ENCODE results near the gene YY1AP1.
"Not testable (repeated sequence)": the region's sequence is repeated elsewhere in the genome, so short reads cannot be mapped to it uniquely, and the experiment has no call there.

YY1AP1 gene

DNA sequence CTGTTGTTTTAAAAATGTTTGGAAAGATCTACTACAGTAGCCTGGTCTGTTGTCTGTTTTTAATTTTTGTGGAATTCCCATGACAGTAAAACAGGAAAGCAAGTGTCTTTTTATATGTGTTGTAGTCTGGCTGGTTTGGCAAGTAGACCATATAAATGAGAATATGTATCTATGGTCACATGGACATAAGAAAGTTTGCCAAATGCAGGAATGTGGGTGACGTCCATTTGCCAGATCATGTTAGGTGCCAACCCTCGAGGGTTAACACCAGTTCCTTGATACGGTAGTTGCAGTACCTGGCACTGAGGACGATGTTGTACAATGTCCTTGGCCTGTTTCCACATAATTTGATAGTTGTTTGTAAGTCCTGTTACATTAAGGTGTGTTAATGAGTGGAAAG, 6.5 kb upstream of the YY1AP1 start:
- no peak for DNase-seq (ENCODE audit: low spot score)

DNA sequence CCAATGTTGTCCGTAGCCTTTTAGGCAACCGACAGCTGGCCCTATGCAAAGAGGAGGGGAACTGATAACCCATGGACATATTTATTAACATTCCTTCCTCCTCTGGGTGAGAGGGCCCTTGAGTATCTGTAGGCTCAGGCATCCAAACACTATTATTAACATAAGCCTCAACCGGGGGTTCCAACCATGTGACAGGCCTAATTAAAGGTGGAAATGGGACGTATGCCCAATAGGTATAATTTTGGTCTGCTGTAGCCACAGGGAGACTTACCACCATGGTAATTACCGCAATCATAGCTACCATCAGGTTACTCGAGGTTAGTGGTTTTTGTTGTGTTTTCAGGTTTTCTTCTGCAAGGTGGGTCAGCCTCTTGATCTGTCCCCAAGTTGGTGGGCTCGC, 5.6 kb upstream of the YY1AP1 start:
- no peak for DNase-seq (ENCODE audit: low spot score)

DNA sequence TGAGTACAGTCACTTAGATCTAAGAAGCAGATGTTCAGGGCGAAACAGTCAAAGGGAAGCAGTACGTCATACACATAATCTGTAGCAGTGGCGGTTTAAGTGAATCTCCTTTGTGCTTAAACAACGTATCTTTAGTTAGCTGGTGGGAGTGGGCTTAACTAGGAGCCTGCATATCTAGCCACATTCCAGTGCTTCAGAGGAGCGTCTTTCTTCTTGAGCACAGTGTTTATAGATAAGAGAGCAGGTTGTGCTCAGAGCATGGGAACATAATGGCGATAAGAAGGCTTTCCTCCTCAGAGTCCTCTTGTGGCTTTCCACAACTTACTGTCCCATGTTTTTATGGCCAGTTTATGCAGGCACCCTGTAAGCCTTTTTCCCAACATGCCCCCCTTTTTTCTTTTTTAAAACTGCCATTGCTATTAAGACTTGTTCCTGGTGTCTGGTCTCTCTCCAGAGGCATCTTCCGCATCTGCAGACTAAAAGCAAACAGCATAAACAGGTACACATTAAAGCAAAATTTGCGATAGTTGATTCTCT, 3.5 kb upstream of the YY1AP1 start:
- no peak for DNase-seq (ENCODE audit: low spot score)

DNA sequence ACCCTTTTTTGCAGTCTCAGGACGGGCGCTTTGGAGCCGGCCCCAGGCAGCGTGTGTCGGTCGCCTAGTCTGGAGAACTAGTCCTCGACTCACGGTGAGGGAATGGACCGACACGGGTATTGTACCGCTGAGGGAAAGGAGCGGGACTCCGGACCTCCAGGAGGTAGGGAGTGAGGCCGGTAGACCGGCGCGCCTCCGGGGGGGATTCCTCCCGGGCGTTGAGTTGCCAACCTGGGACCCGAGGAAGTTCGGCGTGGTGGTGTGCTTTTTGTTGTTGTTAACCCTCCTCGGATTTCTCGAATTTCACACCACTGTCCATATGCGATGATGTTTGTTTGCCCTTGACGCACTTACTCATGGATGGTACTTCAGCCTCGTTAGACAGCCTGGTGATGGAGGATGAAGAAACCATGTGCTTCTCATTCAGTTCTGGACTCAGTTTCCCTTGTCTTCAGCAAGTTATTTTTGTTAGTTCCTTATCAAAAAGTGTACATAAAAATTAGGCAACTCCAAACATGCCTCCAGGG, 570 bp upstream of the YY1AP1 start, which contains the start of gene DAP3:
TSS of gene DAP3 (plus strand) at position 11 of the 527 bp plus-strand sequence. CDS start 20,689 bp downstream, outside the sequence.
- not testable (repeated sequence) for DNase-seq (ENCODE audit: low spot score)

DNA sequence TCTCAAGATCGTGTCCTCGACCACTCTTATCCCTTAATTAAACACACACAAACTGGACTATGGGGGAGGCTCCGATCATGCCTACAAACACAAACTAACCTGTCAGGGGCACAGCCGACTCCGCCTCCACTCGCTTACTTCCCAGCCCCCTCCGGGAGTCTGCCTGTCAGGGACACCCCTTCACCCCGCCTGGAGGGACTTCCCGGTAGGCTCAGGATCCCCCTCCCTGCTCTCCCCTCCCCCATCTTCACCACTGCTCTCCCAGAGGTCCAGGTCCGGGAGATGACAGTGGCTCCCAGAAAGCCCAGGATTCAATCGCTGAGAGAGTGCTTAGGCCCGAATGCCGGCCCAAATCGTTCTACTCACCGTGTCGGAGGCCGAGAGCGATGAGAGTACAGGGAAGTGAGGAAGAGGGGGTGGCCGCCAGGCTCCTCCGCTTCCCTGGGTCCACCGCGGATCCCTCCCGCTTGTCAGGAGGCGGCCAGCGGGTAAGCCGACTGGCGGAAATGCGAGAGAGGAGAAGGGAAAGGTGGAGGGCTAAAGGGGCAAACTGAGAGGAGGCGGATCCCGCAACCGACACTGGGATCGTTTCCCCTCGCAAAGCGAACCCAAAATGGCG, 760 bp downstream of the YY1AP1 start:
- DNase-seq (ENCODE audit: low spot score), result not testable (repeated sequence)

GRCh38 chr1:155681776-155682175, 6.8 kb downstream of the YY1AP1 start:
- DNase-seq (ENCODE audit: low spot score), result no peak

- no peak for DNase-seq (ENCODE audit: low spot score)
Observed at GRCh38 chr1:155680531-155680930, 8.0 kb downstream of the YY1AP1 start.

DNA sequence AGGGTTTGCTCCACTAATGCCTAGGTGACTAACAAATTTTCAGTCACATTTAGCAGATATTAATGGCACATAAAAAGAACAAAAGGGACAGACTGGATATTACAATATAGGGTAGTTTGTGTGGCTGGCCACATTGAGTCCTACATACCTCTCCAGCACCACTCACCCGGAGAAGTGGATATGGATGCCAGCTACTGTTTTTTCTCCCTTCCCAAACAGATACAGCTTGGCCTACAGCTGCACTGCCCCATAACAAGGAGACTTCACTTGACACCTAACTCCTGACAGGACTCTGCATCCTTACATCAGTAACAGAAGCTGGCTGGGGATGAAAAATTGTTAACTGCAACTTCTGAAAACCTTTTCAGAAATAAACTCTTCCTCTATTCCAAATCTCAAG, 9.6 kb downstream of the YY1AP1 start:
- DNase-seq (ENCODE audit: low spot score), result not testable (repeated sequence)

GRCh38 chr1:155678027-155678426, 10.5 kb downstream of the YY1AP1 start:
- DNase-seq (ENCODE audit: low spot score), result no peak

DNA sequence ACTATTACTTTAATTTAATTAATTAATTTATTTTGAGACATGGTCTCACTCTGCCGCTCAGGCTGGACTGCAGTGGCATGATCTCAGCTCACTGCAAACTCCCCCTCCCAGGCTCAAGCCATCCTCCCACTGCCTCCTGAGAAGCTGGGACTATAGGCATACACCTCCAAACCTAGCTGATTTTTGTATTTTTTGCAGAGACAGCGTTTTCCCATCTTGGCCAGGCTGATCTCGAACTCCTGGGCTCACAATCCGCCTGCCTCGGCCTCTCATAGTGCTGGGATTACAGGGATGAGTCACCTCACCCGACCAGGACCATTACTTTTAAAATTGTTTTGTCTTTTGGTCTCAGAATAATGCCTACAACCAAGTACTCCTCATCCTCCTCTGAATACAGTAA, 15.6 kb downstream of the YY1AP1 start:
- DNase-seq (ENCODE audit: low spot score), result no peak

GRCh38 chr1:155671750-155672149, 16.8 kb downstream of the YY1AP1 start:
- no peak for DNase-seq (ENCODE audit: low spot score)

DNA sequence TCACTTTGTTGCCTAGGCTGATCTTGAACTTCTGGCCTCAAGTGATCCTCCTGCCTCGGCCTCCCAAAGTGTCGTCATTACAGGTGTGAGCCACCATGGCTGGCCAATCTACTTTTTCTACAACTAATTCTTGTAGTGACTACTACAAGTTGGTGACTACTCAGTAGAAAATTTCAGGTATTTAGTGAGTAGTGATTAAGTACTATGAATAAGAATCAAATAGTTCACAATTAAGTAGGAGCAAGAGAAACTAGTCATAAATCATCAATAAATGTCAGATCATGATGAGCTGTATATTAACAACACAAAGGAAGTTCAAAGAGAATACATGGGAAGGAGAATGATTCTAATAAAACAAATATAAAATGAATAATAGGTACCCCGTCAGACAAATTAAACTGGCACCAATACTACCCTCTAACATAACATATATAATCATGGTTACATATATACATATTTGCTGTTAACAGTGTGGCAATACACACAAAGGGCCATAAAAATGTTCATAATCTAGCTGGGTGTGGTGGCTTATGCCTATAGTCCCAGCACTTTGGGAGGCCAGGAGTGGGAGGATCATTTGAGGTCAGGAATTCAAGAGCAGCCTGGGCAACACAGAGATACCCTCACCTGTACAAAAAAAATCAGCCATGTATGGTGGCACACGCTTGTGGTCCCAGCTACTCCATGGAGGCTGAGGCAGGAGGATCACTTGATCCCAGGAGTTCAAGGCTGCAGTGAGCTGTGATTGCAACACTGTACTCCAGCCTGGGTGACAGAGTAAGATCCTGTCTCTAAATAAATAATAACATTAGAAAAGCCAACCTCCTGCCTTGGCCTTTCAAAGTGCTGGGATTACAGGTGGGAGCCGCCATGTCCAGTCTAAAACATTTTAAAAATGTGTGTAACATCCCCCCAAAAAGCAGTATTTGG, 19.1 kb downstream of the YY1AP1 start:
- no peak for DNase-seq (ENCODE audit: low spot score)

- DNase-seq (ENCODE audit: low spot score), result not testable (repeated sequence)
Observed at GRCh38 chr1:155661239-155661638, 27.3 kb downstream of the YY1AP1 start.

- no peak for DNase-seq (ENCODE audit: low spot score)
Observed at GRCh38 chr1:155657463-155657862, 31.1 kb downstream of the YY1AP1 start.

DNA sequence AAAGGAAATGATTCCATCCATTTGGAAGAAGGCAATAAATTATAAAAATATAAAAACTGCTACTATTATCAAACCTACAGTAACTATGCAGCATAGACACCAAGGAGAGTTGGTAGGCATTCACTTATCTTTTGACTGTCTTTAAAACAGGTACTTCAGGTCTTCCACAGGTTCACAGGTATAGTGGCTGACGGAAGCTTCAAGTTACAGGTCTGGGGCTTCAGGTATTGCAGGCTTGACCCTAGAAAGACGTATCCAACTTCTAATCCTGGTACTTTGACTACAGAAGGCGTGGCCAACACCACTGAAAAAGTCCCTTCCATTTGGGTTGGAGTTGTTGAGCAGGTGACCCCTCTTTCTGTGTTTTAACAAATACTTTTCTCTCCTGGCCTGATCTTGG, 35.6 kb downstream of the YY1AP1 start:
- no peak for DNase-seq (ENCODE audit: low spot score)

- DNase-seq (ENCODE audit: low spot score), result no peak
Observed at GRCh38 chr1:155651861-155652661, 36.5 kb downstream of the YY1AP1 start.

GRCh38 chr1:155650231-155650757, 38.3 kb downstream of the YY1AP1 start:
- DNase-seq (ENCODE audit: low spot score), result no peak

- DNase-seq (ENCODE audit: low spot score), result no peak
Observed at GRCh38 chr1:155649676-155650075, 38.9 kb downstream of the YY1AP1 start.

- DNase-seq (ENCODE audit: low spot score), result peak; percentile 66
Observed at GRCh38 chr1:155648207-155649147, 40.1 kb downstream of the YY1AP1 start.

GRCh38 chr1:155646307-155646706, 42.3 kb downstream of the YY1AP1 start:
- DNase-seq (ENCODE audit: low spot score), result no peak
